Keratinocyte (primary cell): ENCODE measurements around the gene SLC16A1. TPM values are rescaled to one million over a fixed set of nuclear protein-coding genes. Genes with fewer than 3 reads are reported as not detected.

Source experiments
- DNase-seq: peaks from one replicate; pipeline ENCODE4 v3.0.0-alpha.2; 2011; ENCODE audit warnings: low read depth, missing footprints, low spot score
- FAIRE-seq: peaks from 2 replicates; lab custom pipeline; 2011; peaks lifted over from hg19 to GRCh38; lab: Jason Lieb, UNC
- H2AFZ ChIP-seq: 2 replicates; pipeline ENCODE4 v1.6.0; 2012; ENCODE audit warnings: low read length, control low read depth, inconsistent platforms; ENCODE audit not compliant: control insufficient read depth
- H3K27ac ChIP-seq: 2 replicates; pipeline ENCODE4 v1.5.1; 2011; ENCODE audit warnings: low read length; ENCODE audit not compliant: control insufficient read depth, insufficient read depth
- H3K27me3 ChIP-seq: 3 replicates; pipeline ENCODE4 v1.6.0; 2011; ENCODE audit warnings: low read length; ENCODE audit not compliant: control insufficient read depth, insufficient read depth; ENCODE audit errors: extremely low read depth
- H3K36me3 ChIP-seq, 2 experiments: 2 replicates in 1 of 2; 3 replicates in 1 of 2; pipeline ENCODE4 v1.5.1; 2011; ENCODE audit warnings: low read length in 2 of 2, mild to moderate bottlenecking in 1 of 2; ENCODE audit not compliant: control insufficient read depth in 2 of 2, insufficient read depth in 2 of 2; ENCODE audit errors: extremely low read depth in 1 of 2
- H3K4me1 ChIP-seq: 3 replicates; pipeline ENCODE4 v1.5.1; 2011; ENCODE audit warnings: low read length; ENCODE audit not compliant: control insufficient read depth, insufficient read depth; ENCODE audit errors: extremely low read depth
- H3K4me2 ChIP-seq: 3 replicates; pipeline ENCODE4 v1.6.0; 2011; ENCODE audit warnings: low read depth, low read length; ENCODE audit not compliant: control insufficient read depth, insufficient read depth; ENCODE audit errors: extremely low read depth
- H3K4me3 ChIP-seq, 3 experiments: fragments of 200-600 bp in 1 of 3; sonication (generic) in 1 of 3; 2 replicates in 2 of 3; 3 replicates in 1 of 3; pipeline ENCODE4 v1.5.1; 2011 to 2016; ENCODE audit warnings: low read length in 3 of 3, mild to moderate bottlenecking in 3 of 3, control low read depth in 2 of 3, inconsistent platforms in 1 of 3, low read depth in 1 of 3, mixed read lengths in 1 of 3, mixed run types in 1 of 3, moderate library complexity in 1 of 3; ENCODE audit not compliant: control insufficient read depth in 2 of 3, insufficient read depth in 2 of 3; ENCODE audit errors: extremely low read depth in 1 of 3
- H3K79me2 ChIP-seq: 2 replicates; pipeline ENCODE4 v1.6.0; 2012; ENCODE audit warnings: low read length; ENCODE audit not compliant: control insufficient read depth, insufficient read depth
- H3K9ac ChIP-seq: 3 replicates; pipeline ENCODE4 v1.6.0; 2011; ENCODE audit warnings: low read length; ENCODE audit not compliant: control insufficient read depth, insufficient read depth; ENCODE audit errors: extremely low read depth
- H3K9me1 ChIP-seq: 3 replicates; pipeline ENCODE4 v1.6.0; 2011; ENCODE audit warnings: low read length; ENCODE audit not compliant: control insufficient read depth, insufficient read depth; ENCODE audit errors: extremely low read depth
- H3K9me3 ChIP-seq: 2 replicates; pipeline ENCODE4 v1.5.1; 2012; ENCODE audit warnings: low read depth, low read length; ENCODE audit not compliant: control insufficient read depth
- H4K20me1 ChIP-seq: 3 replicates; pipeline ENCODE4 v1.6.0; 2011; ENCODE audit warnings: low read length; ENCODE audit not compliant: control insufficient read depth, insufficient read depth; ENCODE audit errors: extremely low read depth
- EZH2 ChIP-seq: IDR thresholded peaks from one replicate; pipeline ENCODE4 v1.6.1; 2012; ENCODE audit warnings: inconsistent platforms, mild to moderate bottlenecking, low read length, moderate library complexity
- dilution Hi-C: fragments of 300-500 bp; cut with MboI; formaldehyde crosslinking; loops from one replicate; pipeline ENCODE4 v1.7.0; 2020; ENCODE audit warnings: low sequenced_read_pairs; ENCODE audit not compliant: extremely low pct_ligation_motif_present
- polyA plus RNA-seq, 5 experiments: library from polyadenylated mRNA; depleted of rRNA in 3 of 5; stranded (reverse) in 3 of 5; stranded (forward) in 1 of 5; unstranded in 1 of 5; fragments of >200 nt; gene quantifications; 1 replicate in 1 of 5; 2 replicates in 3 of 5; 3 replicates in 1 of 5; pipeline versions ENCODE4 v1.2.1 to v1.2.3, GENCODE V29; 2011 to 2012; ENCODE audit warnings: missing spikeins in 2 of 5, low read depth in 1 of 5, low replicate concordance in 1 of 5
- TF ChIP-seq, protein P1 (sequence below), 3 experiments: IDR thresholded peaks in 1 of 3; conservative IDR thresholded peaks in 1 of 3; optimal IDR thresholded peaks in 1 of 3; 2 replicates in 2 of 3; 3 replicates in 1 of 3; pipeline versions ENCODE3 to v1.5.1; 2011; ENCODE audit warnings: low read length in 3 of 3, mild to moderate bottlenecking in 3 of 3, moderate library complexity in 2 of 3, control low read depth in 1 of 3, inconsistent platforms in 1 of 3; ENCODE audit not compliant: insufficient read depth in 2 of 3; ENCODE audit errors: extremely low read depth in 1 of 3

The SLC16A1 gene
- polyA plus RNA-seq, 1 donor (not counting 4 experiments of a cell fraction or from before 2014, with no cell fraction given), result 242 TPM

DNA sequence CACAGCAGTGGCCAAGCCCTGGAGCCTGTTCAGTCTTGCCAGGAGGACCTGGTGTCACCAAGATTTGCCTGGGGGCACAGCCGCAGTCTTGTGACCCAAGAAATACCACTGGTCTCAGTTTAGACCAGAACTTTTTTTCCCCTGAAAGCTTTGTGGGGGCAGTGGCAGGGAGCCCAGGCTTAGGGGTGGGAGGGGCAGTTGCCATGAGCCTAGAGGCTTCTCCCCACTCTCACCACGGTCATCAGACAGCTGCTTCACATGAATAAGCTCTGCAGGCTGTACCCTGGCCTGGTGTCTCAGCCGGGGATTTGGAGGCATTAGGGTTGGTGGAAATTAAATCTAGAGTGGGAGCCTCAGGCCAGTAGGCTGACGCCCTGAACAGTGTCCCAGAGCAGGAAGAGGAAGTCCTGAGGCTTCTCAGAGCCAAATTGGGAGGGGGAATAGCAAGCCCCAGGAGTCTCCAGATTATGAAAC lies 73.7 kb downstream of the SLC16A1 start:
- H2AFZ ChIP-seq, result peak overlapping the region; percentile 43
- no peaks in the 10 kb centered on the region for H3K27me3 ChIP-seq
- no peak overlapping the region for H3K9ac ChIP-seq
- H3K36me3 ChIP-seq, result no peaks in the 10 kb centered on the region
- peaks cover 15% of the 10 kb centered on the region for H3K4me1 ChIP-seq
- H3K9me3 ChIP-seq, result no peaks in the 10 kb centered on the region
- DNase-seq, result no peak
- no peak for FAIRE-seq
- H3K27ac ChIP-seq, result no peak overlapping the region
- H3K4me3 ChIP-seq, result no peak overlapping the region
- dilution Hi-C loops, result no loop called here
- H3K9me1 ChIP-seq, result no peaks in the 10 kb centered on the region
- no peaks in the 10 kb centered on the region for H4K20me1 ChIP-seq
- TF ChIP-seq, protein P1, sequence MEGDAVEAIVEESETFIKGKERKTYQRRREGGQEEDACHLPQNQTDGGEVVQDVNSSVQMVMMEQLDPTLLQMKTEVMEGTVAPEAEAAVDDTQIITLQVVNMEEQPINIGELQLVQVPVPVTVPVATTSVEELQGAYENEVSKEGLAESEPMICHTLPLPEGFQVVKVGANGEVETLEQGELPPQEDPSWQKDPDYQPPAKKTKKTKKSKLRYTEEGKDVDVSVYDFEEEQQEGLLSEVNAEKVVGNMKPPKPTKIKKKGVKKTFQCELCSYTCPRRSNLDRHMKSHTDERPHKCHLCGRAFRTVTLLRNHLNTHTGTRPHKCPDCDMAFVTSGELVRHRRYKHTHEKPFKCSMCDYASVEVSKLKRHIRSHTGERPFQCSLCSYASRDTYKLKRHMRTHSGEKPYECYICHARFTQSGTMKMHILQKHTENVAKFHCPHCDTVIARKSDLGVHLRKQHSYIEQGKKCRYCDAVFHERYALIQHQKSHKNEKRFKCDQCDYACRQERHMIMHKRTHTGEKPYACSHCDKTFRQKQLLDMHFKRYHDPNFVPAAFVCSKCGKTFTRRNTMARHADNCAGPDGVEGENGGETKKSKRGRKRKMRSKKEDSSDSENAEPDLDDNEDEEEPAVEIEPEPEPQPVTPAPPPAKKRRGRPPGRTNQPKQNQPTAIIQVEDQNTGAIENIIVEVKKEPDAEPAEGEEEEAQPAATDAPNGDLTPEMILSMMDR (optimal IDR thresholded peaks at IDR 0.05 in 1 of 3, IDR thresholded peaks at IDR 0.05 in 1 of 3, conservative IDR thresholded peaks at IDR 0.05 in 1 of 3; ENCODE audit: extremely low read depth in 1 of 3, insufficient read depth in 2 of 3, low read length in 3 of 3), result no peak
- no peak for TF ChIP-seq EZH2
- H3K79me2 ChIP-seq, result no peaks in the 10 kb centered on the region
- peak overlapping the region; percentile 17 for H3K4me2 ChIP-seq

GRCh38 chr1:112881742-112882127 lies 74.3 kb downstream of the SLC16A1 start:
- no peak for FAIRE-seq
- peak overlapping the region; percentile 17 for H3K4me2 ChIP-seq
- no peaks in the 10 kb centered on the region for H3K27me3 ChIP-seq
- no peaks in the 10 kb centered on the region for H3K9me1 ChIP-seq
- no peak overlapping the region for H3K4me3 ChIP-seq
- H3K79me2 ChIP-seq, result no peaks in the 10 kb centered on the region
- dilution Hi-C loops, result no loop called here
- H3K27ac ChIP-seq, result no peak overlapping the region
- no peaks in the 10 kb centered on the region for H3K9me3 ChIP-seq
- no peaks in the 10 kb centered on the region for H3K36me3 ChIP-seq
- no peak for DNase-seq
- H3K4me1 ChIP-seq, result peaks cover 15% of the 10 kb centered on the region
- no peak for TF ChIP-seq EZH2
- TF ChIP-seq, protein P1 (optimal IDR thresholded peaks at IDR 0.05 in 1 of 3, IDR thresholded peaks at IDR 0.05 in 1 of 3, conservative IDR thresholded peaks at IDR 0.05 in 1 of 3; ENCODE audit: extremely low read depth in 1 of 3, insufficient read depth in 2 of 3, low read length in 3 of 3), result no peak
- no peaks in the 10 kb centered on the region for H4K20me1 ChIP-seq
- H2AFZ ChIP-seq, result peak overlapping the region; percentile 43
- H3K9ac ChIP-seq, result no peak overlapping the region
